ENCODE results near the gene GRAMD1C. TPM values are rescaled to one million over a fixed set of nuclear protein-coding genes. Genes with fewer than 3 reads are reported as not detected.
A peak's percentile ranks its signal among the peaks of the same experiment; 100 is the strongest.

GRAMD1C gene
- total RNA-seq, 1 donor from 2014 or later = 0.21 TPM

DNA sequence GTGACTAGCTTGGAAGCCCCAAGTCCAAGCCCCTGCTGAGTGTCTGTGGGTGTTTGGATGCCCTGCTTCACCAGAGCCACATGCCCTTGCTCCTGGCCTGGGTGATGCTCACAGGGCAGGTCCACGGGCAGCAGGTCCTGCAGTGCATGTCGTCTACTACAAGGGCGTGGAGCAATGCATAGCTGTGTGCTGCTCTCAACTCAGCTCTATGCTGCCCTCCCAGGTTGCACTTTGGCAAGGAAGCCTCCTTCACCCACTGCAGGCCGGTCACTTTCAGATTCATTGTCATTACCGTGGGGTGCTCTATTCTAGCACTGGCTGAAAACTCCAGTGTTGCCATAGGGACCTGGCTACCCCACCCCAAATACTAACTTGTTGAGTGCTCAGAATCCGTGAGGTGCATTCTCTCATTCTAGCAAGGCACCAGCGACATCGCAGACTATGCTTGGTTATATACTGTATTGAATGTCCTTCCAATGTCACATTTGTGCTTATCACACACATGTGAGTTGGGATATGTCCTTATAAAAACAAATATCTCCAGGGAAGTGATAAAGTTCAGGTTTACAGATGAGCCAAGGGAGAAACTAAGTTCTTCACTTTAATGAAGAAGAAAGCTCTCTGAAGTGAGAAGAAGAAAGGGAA is 51.8 kb downstream of the GRAMD1C start:
- Histone ChIP-seq H3K4me1 (no peaks in the 10 kb centered on the region), H3K27me3 (no peaks in the 10 kb centered on the region), H3K9me3 (no peaks in the 10 kb centered on the region), H3K27ac (no peak overlapping the region), H3K4me3 (no peak overlapping the region), H3K36me3 (no peaks in the 10 kb centered on the region)
- intact Hi-C loops (cut with DNase I) = no loop called here
- TF ChIP-seq, protein P1, sequence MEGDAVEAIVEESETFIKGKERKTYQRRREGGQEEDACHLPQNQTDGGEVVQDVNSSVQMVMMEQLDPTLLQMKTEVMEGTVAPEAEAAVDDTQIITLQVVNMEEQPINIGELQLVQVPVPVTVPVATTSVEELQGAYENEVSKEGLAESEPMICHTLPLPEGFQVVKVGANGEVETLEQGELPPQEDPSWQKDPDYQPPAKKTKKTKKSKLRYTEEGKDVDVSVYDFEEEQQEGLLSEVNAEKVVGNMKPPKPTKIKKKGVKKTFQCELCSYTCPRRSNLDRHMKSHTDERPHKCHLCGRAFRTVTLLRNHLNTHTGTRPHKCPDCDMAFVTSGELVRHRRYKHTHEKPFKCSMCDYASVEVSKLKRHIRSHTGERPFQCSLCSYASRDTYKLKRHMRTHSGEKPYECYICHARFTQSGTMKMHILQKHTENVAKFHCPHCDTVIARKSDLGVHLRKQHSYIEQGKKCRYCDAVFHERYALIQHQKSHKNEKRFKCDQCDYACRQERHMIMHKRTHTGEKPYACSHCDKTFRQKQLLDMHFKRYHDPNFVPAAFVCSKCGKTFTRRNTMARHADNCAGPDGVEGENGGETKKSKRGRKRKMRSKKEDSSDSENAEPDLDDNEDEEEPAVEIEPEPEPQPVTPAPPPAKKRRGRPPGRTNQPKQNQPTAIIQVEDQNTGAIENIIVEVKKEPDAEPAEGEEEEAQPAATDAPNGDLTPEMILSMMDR (IDR thresholded peaks at IDR 0.05) = no peak
- no peak for DNase-seq (ENCODE audit: low spot score in 2 of 2)

DNA sequence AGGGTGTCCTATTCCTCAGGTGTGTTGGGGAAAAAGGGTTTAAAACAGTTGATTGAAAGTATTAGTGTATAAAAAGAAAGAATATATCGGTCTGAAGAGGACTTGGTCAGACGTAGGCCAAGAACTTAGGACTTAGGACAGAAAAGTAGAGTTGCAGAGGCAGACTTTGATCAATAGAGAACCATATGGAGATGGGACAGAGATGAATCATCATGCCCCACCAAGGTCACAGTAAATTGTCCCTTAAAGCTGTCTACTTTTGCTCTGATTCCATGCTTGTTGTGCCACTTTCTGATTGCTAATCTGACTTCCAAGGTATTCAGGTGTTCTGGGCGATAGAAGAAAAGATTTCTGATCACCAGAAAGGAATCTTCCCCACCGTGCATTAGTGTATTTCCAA is 56.3 kb downstream of the GRAMD1C start:
- Histone ChIP-seq H3K27me3 (no peaks in the 10 kb centered on the region), H3K4me1 (no peaks in the 10 kb centered on the region), H3K9me3 (no peaks in the 10 kb centered on the region), H3K27ac (no peak overlapping the region), H3K4me3 (no peak overlapping the region), H3K36me3 (no peaks in the 10 kb centered on the region)
- intact Hi-C loops (cut with DNase I) = no loop called here
- no peak for DNase-seq (ENCODE audit: low spot score in 2 of 2)
- TF ChIP-seq, protein P1 (IDR thresholded peaks at IDR 0.05) = no peak

DNA sequence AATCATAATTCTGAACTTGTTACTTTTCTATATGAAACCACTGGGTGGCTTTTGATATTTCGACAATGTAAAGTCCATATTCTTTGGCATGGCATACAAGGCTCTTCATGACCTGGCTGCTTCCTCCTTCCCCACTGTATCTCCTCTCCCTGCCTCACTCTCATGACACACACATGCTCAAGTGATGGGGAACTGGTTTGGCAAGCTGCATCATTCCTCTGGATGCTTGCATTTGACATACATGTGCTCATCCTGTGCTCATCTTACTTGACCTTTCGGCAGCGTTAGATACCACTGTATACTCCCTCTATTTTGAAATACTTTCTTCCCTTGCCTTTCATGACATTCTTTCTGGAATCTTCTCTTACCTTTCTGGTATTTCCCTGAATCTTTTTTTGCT is 57.4 kb downstream of the GRAMD1C start:
- intact Hi-C loops (cut with DNase I) = no loop called here
- Histone ChIP-seq H3K4me1 (no peaks in the 10 kb centered on the region), H3K36me3 (no peaks in the 10 kb centered on the region), H3K4me3 (no peak overlapping the region), H3K27ac (no peak overlapping the region), H3K27me3 (no peaks in the 10 kb centered on the region), H3K9me3 (no peaks in the 10 kb centered on the region)
- DNase-seq (ENCODE audit: low spot score in 2 of 2) = no peak
- TF ChIP-seq, protein P1 (IDR thresholded peaks at IDR 0.05) = no peak

DNA sequence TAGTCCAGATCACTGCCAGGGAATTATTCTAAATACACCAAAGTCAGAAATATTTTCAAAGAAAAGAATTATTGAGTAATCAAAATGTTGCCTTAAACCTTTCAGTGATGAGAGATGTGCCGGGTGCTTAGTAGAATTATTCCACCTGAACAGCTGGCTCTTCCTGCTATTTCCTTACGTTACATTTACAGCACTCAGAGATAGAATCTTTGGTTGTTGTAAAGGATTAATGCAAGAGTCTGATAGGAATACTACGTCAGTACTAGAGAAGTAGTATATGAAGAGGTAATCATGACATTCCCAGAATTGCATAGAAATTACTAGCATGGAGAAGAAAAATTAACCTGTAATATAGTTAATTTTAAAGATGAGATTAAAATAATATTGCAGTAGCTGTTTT is 58.3 kb downstream of the GRAMD1C start:
- TF ChIP-seq, protein P1 (IDR thresholded peaks at IDR 0.05) = no peak
- H3K4me1 ChIP-seq = no peaks in the 10 kb centered on the region
- intact Hi-C loops (cut with DNase I) = no loop called here

DNA sequence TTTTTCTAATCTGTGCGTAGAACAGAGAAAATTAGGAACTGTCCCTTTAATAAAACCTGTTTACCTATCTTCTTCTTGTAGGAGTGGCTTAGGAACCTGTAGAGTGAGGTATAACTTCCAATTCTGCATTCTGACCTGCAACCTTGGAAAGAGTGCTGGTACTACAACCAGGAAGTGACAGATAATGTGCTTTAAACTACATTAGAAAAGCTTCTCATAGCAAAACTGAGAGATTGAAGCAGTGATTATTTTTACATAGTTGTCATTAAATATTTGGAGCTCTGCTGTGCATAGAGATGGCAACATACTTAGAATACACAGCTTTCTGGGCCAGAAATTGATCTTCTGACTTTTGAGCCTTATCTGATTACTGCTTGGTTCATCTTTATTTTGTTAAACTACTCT is 58.8 kb downstream of the GRAMD1C start:
- Histone ChIP-seq H3K4me3 (peak overlapping the region in 1 of 2 donors; percentile 1), H3K4me1 (no peaks in the 10 kb centered on the region)

More for the DNA sequence above, 58.3 kb downstream of the GRAMD1C start:
- H3K4me3 ChIP-seq = peak overlapping the region in 1 of 2 donors; percentile 1
- no peak overlapping the region for H3K27ac ChIP-seq
- no peaks in the 10 kb centered on the region for H3K9me3 ChIP-seq
- no peak for DNase-seq (ENCODE audit: low spot score in 2 of 2)
- H3K27me3 ChIP-seq = no peaks in the 10 kb centered on the region
- H3K36me3 ChIP-seq = no peaks in the 10 kb centered on the region

More for the DNA sequence above, 58.8 kb downstream of the GRAMD1C start:
- TF ChIP-seq, protein P1 (IDR thresholded peaks at IDR 0.05) = no peak
- H3K27me3 ChIP-seq = no peaks in the 10 kb centered on the region
- intact Hi-C loops (cut with DNase I) = no loop called here
- H3K9me3 ChIP-seq = no peaks in the 10 kb centered on the region
- H3K36me3 ChIP-seq = no peaks in the 10 kb centered on the region
- no peak for DNase-seq (ENCODE audit: low spot score in 2 of 2)
- no peak overlapping the region for H3K27ac ChIP-seq

Data from ascending aorta (tissue), 2 donors.